Raji (cell line): ENCODE measurements around the gene RBM11.

Experiments used
- POLR2A ChIP-seq: IDR thresholded peaks from 2 replicates; pipeline ENCODE4 v1.6.1; 2011; ENCODE audit warnings: low read depth, low read length, control low read depth; ENCODE audit not compliant: insufficient read depth

The RBM11 gene

GRCh38 chr21:14260174-14260764 is 44.3 kb downstream of the RBM11 start:
- TF ChIP-seq POLR2A: no peak

GRCh38 chr21:14262039-14262438 is 46.1 kb downstream of the RBM11 start:
- TF ChIP-seq POLR2A: no peak

GRCh38 chr21:14263879-14264278 is 47.9 kb downstream of the RBM11 start:
- no peak for TF ChIP-seq POLR2A

GRCh38 chr21:14265023-14265422 is 49.1 kb downstream of the RBM11 start:
- no peak for TF ChIP-seq POLR2A

GRCh38 chr21:14267076-14267475 is 51.1 kb downstream of the RBM11 start:
- no peak for TF ChIP-seq POLR2A

- TF ChIP-seq POLR2A: no peak
Observed at GRCh38 chr21:14270631-14271030, 54.7 kb downstream of the RBM11 start.

- TF ChIP-seq POLR2A: no peak
Observed at GRCh38 chr21:14271053-14271452, 55.1 kb downstream of the RBM11 start.

- no peak for TF ChIP-seq POLR2A
Observed at GRCh38 chr21:14271641-14272040, 55.7 kb downstream of the RBM11 start.

GRCh38 chr21:14273736-14274538 is 58.0 kb downstream of the RBM11 start:
- no peak for TF ChIP-seq POLR2A

- TF ChIP-seq POLR2A: no peak
Observed at GRCh38 chr21:14275702-14276205, 59.8 kb downstream of the RBM11 start.
